IMR-90 (cell line): ENCODE data around the gene CEP97. TPM values are rescaled to one million over a fixed set of nuclear protein-coding genes. Genes with fewer than 3 reads are reported as not detected.

Experiments
- ATAC-seq: fragments of 200-7000 bp; cut with Tn5 transposase; 2 replicates; pipeline ENCODE4 v1.9.1; 2020; ENCODE audit warnings: low read depth, mild to moderate bottlenecking, moderate library complexity
- BruUV-seq: library from RNA; stranded (reverse); fragments of 400-500 nt; replicated peaks from 2 replicates; lab custom pipeline; 2021; lab: Mats Ljungman, UMichigan
- CTCF ChIA-PET: fragments of 300-600 bp; formaldehyde crosslinking; extraction: SDS; loops from one replicate; lab custom pipeline; 2021; ENCODE audit warnings: antibody characterized with exemption; lab: Yijun Ruan, JAX
- POLR2A ChIA-PET: fragments of 300-600 bp; sonication (Branson Sonifier 250); formaldehyde crosslinking; loops from one replicate; lab custom pipeline; 2022; ENCODE audit warnings: antibody characterized with exemption; ENCODE audit not compliant: unreplicated experiment; lab: Charles Lee
- DNase-seq: peaks from one replicate; pipeline ENCODE4 v3.0.0; 2013
- H2AFZ ChIP-seq: replicated peaks from 2 replicates; pipeline ENCODE3; 2013; ENCODE audit warnings: low read length, mild to moderate bottlenecking; ENCODE audit not compliant: poor library complexity
- H2AK5ac ChIP-seq: 2 replicates; pipeline ENCODE4 v1.6.1; 2013; ENCODE audit warnings: low read depth, low read length, inconsistent platforms
- H2AK9ac ChIP-seq: replicated peaks from 2 replicates; pipeline ENCODE3; 2013; ENCODE audit warnings: mild to moderate bottlenecking, low read depth, low read length, moderate library complexity; ENCODE audit not compliant: poor library complexity
- H2BK120ac ChIP-seq: 2 replicates; pipeline ENCODE4 v1.6.1; 2013; ENCODE audit warnings: low read depth, low read length, inconsistent platforms
- H2BK15ac ChIP-seq: 3 replicates; pipeline ENCODE4 v1.6.1; 2013; ENCODE audit warnings: low read depth, low read length, inconsistent platforms
- H2BK20ac ChIP-seq: 2 replicates; pipeline ENCODE4 v1.6.1; 2013; ENCODE audit warnings: low read depth, mild to moderate bottlenecking, inconsistent platforms, low read length, moderate library complexity
- H2BK5ac ChIP-seq: 2 replicates; pipeline ENCODE4 v1.6.1; 2013; ENCODE audit warnings: mild to moderate bottlenecking, low read depth, low read length, inconsistent platforms; ENCODE audit not compliant: poor library complexity, severe bottlenecking
- H3K14ac ChIP-seq: replicated peaks from 2 replicates; pipeline ENCODE4 v1.6.1; 2013; ENCODE audit warnings: low read depth, low read length, inconsistent platforms
- H3K18ac ChIP-seq: 2 replicates; pipeline ENCODE4 v1.6.1; 2013; ENCODE audit warnings: low read depth, low read length, control low read depth
- H3K23ac ChIP-seq: 2 replicates; pipeline ENCODE4 v1.6.1; 2013; ENCODE audit warnings: low read depth, low read length, inconsistent platforms
- H3K27ac ChIP-seq: 2 replicates; pipeline ENCODE4 v1.5.1; 2013; ENCODE audit warnings: mild to moderate bottlenecking, control low read depth, low read length; ENCODE audit not compliant: insufficient read depth
- H3K27me3 ChIP-seq: 2 replicates; pipeline ENCODE4 v1.6.1; 2013; ENCODE audit warnings: low read length; ENCODE audit not compliant: control insufficient read depth, insufficient read depth
- H3K36me3 ChIP-seq: 2 replicates; pipeline ENCODE4 v1.6.1; 2013; ENCODE audit warnings: low read length, mixed read lengths; ENCODE audit not compliant: control insufficient read depth, insufficient read depth
- H3K4ac ChIP-seq: 2 replicates; pipeline ENCODE4 v1.6.1; 2013; ENCODE audit warnings: low read depth, low read length, inconsistent platforms
- H3K4me1 ChIP-seq: 2 replicates; pipeline ENCODE4 v1.6.1; 2013; ENCODE audit warnings: low read length, mixed read lengths; ENCODE audit not compliant: control insufficient read depth, insufficient read depth
- H3K4me2 ChIP-seq: 2 replicates; pipeline ENCODE4 v1.6.1; 2013; ENCODE audit warnings: low read depth, mild to moderate bottlenecking, control low read depth, low read length, moderate library complexity
- H3K4me3 ChIP-seq: 2 replicates; pipeline ENCODE4 v1.5.1; 2013; ENCODE audit warnings: low read depth, mild to moderate bottlenecking, control low read depth, low read length, moderate library complexity; ENCODE audit not compliant: insufficient read depth
- H3K56ac ChIP-seq: 2 replicates; pipeline ENCODE4 v1.6.1; 2013; ENCODE audit warnings: low read length, inconsistent platforms; ENCODE audit not compliant: insufficient read depth; ENCODE audit errors: extremely low read depth
- H3K79me1 ChIP-seq, 2 experiments: 2 replicates each; pipeline ENCODE4 v1.6.1; 2013; ENCODE audit warnings: low read length in 2 of 2, inconsistent platforms in 1 of 2, low read depth in 1 of 2
- H3K9ac ChIP-seq: 2 replicates; pipeline ENCODE4 v1.6.1; 2013; ENCODE audit warnings: low read depth, low read length, control low read depth
- H3K9me1 ChIP-seq: 2 replicates; pipeline ENCODE4 v1.6.1; 2013; ENCODE audit warnings: low read length, inconsistent platforms; ENCODE audit not compliant: insufficient read depth
- H3K9me3 ChIP-seq: 2 replicates; pipeline ENCODE4 v1.6.1; 2013; ENCODE audit warnings: low read length; ENCODE audit not compliant: control insufficient read depth, insufficient read depth
- H4K20me1 ChIP-seq: 2 replicates; pipeline ENCODE4 v1.6.1; 2013; ENCODE audit warnings: low read length, inconsistent platforms; ENCODE audit not compliant: insufficient read depth
- H4K5ac ChIP-seq: 2 replicates; pipeline ENCODE4 v1.6.1; 2013; ENCODE audit warnings: mild to moderate bottlenecking, low read depth, low read length, control low read depth
- H4K8ac ChIP-seq, 2 experiments: 2 replicates each; pipeline ENCODE4 v1.6.1; 2013; ENCODE audit warnings: low read depth in 2 of 2, low read length in 2 of 2, control low read depth in 1 of 2, inconsistent platforms in 1 of 2
- H4K91ac ChIP-seq: 2 replicates; pipeline ENCODE4 v1.6.1; 2013; ENCODE audit warnings: low read depth, low read length, inconsistent platforms; ENCODE audit not compliant: insufficient read depth
- FOS ChIP-seq: fragments of 150-350 bp; IDR thresholded peaks from 2 replicates; pipeline ENCODE4 v1.6.1; 2016; ENCODE audit warnings: low read depth, low read length
- MAFK ChIP-seq: IDR thresholded peaks from 2 replicates; pipeline ENCODE4 v1.6.1; 2012; ENCODE audit warnings: low read depth, low read length, improper control_type of control experiment
- RFX5 ChIP-seq: IDR thresholded peaks from 2 replicates; pipeline ENCODE4 v1.8.0; 2012; ENCODE audit warnings: low read depth, mild to moderate bottlenecking, low read length, moderate library complexity
- SMC3 ChIP-seq: fragments of 150-350 bp; IDR thresholded peaks from 2 replicates; pipeline ENCODE4 v1.6.1; 2016; ENCODE audit warnings: low read depth, mild to moderate bottlenecking, antibody characterized with exemption, low read length, moderate library complexity
- WGBS, 2 experiments: methylation state at CpG; one replicate each; pipeline versions ENCODE4 v1.1.5 to v1.1.7; 2013; ENCODE audit warnings: missing lambda C conversion rate in 2 of 2; ENCODE audit not compliant: insufficient read length in 1 of 2; ENCODE audit errors: extremely low coverage in 2 of 2; 5-methylcytosine and 5-hydroxymethylcytosine counted together
- dilution Hi-C: fragments of 300-500 bp; cut with HindIII; formaldehyde crosslinking; loops from one replicate; pipeline ENCODE4 v1.14.3; 2018; ENCODE audit warnings: low sequenced_read_pairs; ENCODE audit not compliant: unreplicated experiment
- in situ Hi-C: fragments of 300-500 bp; cut with MboI; formaldehyde crosslinking; loops from 3 replicates; pipeline ENCODE4 v1.14.3; 2019; ENCODE audit warnings: low sequenced_read_pairs, inconsistent platforms, mixed read lengths
- intact Hi-C: fragments of 100-400 bp; cut with micrococcal nuclease; formaldehyde crosslinking; loops from 2 replicates; pipeline ENCODE4 v1.10.0; 2022
- polyA plus RNA-seq, 3 experiments: library from polyadenylated mRNA; depleted of rRNA; stranded (reverse); fragments of >200 nt; gene quantifications; 2 replicates each; pipeline ENCODE4 v1.2.3, GENCODE V29; 2012; ENCODE audit warnings: low replicate concordance in 1 of 3
- total RNA-seq: library from RNA; depleted of rRNA; stranded (reverse); fragments of >200 nt; gene quantifications from 2 replicates; pipeline ENCODE4 v1.2.3, GENCODE V29; 2012

CEP97 gene
- total and polyA plus RNA-seq, 2 of the 4 experiments (the other 2 are of a cell fraction) = 2.0 to 21.9 TPM

- H2AK9ac ChIP-seq = no peak overlapping the region
- H3K4me2 ChIP-seq = no peak overlapping the region
- no peak overlapping the region for H3K23ac ChIP-seq
- intact Hi-C loops (no loop called here), in situ Hi-C loops (no loop called here), dilution Hi-C loops (no loop called here)
- DNase-seq = peak; percentile 33
- POLR2A ChIA-PET = no interaction called here
- CTCF ChIA-PET = no interaction called here
- H3K79me1 ChIP-seq = peaks cover 8 to 11% of the 10 kb centered on the region in 2 experiments; a peak in 3 of 4 replicates
- peak overlapping the region in 1 of 2 experiments; percentile 24; a peak in 1 of 4 replicates for H4K8ac ChIP-seq
- no peak overlapping the region for H2AK5ac ChIP-seq
- H3K4ac ChIP-seq = no peak overlapping the region
- 79% methylated on average over 4 of the region's 10 CpGs; no CpG with 5 or more reads in 1 of the 2 experiments for WGBS, 2 experiments
- H3K36me3 ChIP-seq = no peaks in the 10 kb centered on the region
- TF ChIP-seq RFX5 (no peak), FOS (no peak), MAFK (no peak), SMC3 (no peak)
- no peak overlapping the region for H2BK20ac ChIP-seq
- H3K27me3 ChIP-seq = no peaks in the 10 kb centered on the region
- H4K20me1 ChIP-seq = no peaks in the 10 kb centered on the region
- no peak overlapping the region for H4K5ac ChIP-seq
- no peak overlapping the region for H2BK120ac ChIP-seq
- no peaks in the 10 kb centered on the region for H3K9me3 ChIP-seq
- ATAC-seq = no peak
- H2BK5ac ChIP-seq = no peak overlapping the region
- no peak overlapping the region for H3K9ac ChIP-seq
- no peak overlapping the region for H3K14ac ChIP-seq
- H3K27ac ChIP-seq = no peak overlapping the region
- H3K4me3 ChIP-seq = no peak overlapping the region
- H3K18ac ChIP-seq = no peak overlapping the region
- peak overlapping the region; percentile 8 for H2AFZ ChIP-seq
- H2BK15ac ChIP-seq = no peak overlapping the region
- H3K4me1 ChIP-seq = no peaks in the 10 kb centered on the region
- BruUV-seq = no TSS peak
- no peak overlapping the region for H3K56ac ChIP-seq
- no peak overlapping the region for H4K91ac ChIP-seq
- no peaks in the 10 kb centered on the region for H3K9me1 ChIP-seq
These were observed 3.3 kb upstream of the CEP97 start for GRCh38 chr3:101720851-101721840.
